Testis (tissue), 2 donors: Measurements from ENCODE around the gene SCN11A.

Experiments used
- POLR2A ChIP-seq: fragments of 450-650 bp; IDR thresholded peaks from one replicate; pipeline ENCODE4 v1.6.1; 2017; ENCODE audit warnings: antibody characterized with exemption, mild to moderate bottlenecking, moderate library complexity
- TF ChIP-seq, protein P1 (sequence below), 3 experiments: fragments of 450-650 bp in 2 of 3; fragments of 200-600 bp in 1 of 3; sonication (generic) in 1 of 3; IDR thresholded peaks; one replicate each; pipeline ENCODE4 v1.5.1; 2016 to 2019; ENCODE audit warnings: antibody characterized with exemption in 3 of 3, mild to moderate bottlenecking in 2 of 3, moderate library complexity in 1 of 3

- TF ChIP-seq, protein P1, sequence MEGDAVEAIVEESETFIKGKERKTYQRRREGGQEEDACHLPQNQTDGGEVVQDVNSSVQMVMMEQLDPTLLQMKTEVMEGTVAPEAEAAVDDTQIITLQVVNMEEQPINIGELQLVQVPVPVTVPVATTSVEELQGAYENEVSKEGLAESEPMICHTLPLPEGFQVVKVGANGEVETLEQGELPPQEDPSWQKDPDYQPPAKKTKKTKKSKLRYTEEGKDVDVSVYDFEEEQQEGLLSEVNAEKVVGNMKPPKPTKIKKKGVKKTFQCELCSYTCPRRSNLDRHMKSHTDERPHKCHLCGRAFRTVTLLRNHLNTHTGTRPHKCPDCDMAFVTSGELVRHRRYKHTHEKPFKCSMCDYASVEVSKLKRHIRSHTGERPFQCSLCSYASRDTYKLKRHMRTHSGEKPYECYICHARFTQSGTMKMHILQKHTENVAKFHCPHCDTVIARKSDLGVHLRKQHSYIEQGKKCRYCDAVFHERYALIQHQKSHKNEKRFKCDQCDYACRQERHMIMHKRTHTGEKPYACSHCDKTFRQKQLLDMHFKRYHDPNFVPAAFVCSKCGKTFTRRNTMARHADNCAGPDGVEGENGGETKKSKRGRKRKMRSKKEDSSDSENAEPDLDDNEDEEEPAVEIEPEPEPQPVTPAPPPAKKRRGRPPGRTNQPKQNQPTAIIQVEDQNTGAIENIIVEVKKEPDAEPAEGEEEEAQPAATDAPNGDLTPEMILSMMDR (IDR thresholded peaks at IDR 0.05) = no peak
- TF ChIP-seq POLR2A = no peak
These were observed 30.1 kb downstream of the SCN11A start for GRCh38 chr3:39021465-39022285.
